WTC11 (cell line): ENCODE results near the gene NPIPB6. TPM values are rescaled to one million over a fixed set of nuclear protein-coding genes. Genes with fewer than 3 reads are reported as not detected.

Experiments
- ATAC-seq: fragments of 200-7000 bp; cut with Tn5 transposase; 2 replicates; pipeline ENCODE4 v1.10.0; 2021; ENCODE audit warnings: mild to moderate bottlenecking, moderate library complexity
- CTCF ChIA-PET: fragments of 300-600 bp; sonication (Branson Sonifier 250); formaldehyde crosslinking; loops from one replicate; lab custom pipeline; 2021; ENCODE audit warnings: antibody characterized with exemption; lab: Charles Lee
- POLR2A ChIA-PET: fragments of 350-600 bp; sonication (Branson Sonifier 250); formaldehyde crosslinking; loops from one replicate; lab custom pipeline; 2021; ENCODE audit warnings: antibody characterized with exemption; lab: Charles Lee
- DNase-seq: peaks from one replicate; pipeline ENCODE4 v3.0.0; 2021; ENCODE audit warnings: low spot score
- H3K27ac Mint-ChIP-seq: 2 replicates; pipeline ENCODE4 v1.8.0; 2021; ENCODE audit warnings: mixed read lengths
- H3K27me3 Mint-ChIP-seq: 2 replicates; pipeline ENCODE4 v1.8.0; 2021; ENCODE audit warnings: low read depth, mild to moderate bottlenecking, moderate library complexity, mixed read lengths
- H3K36me3 Mint-ChIP-seq: 2 replicates; pipeline ENCODE4 v1.8.0; 2021; ENCODE audit warnings: mixed read lengths
- H3K4me1 Mint-ChIP-seq: 2 replicates; pipeline ENCODE4 v1.8.0; 2022; ENCODE audit warnings: mixed read lengths
- H3K4me3 Mint-ChIP-seq: 2 replicates; pipeline ENCODE4 v1.8.0; 2021; ENCODE audit warnings: mild to moderate bottlenecking, moderate library complexity, mixed read lengths
- H3K9me3 Mint-ChIP-seq: 2 replicates; pipeline ENCODE4 v1.8.0; 2021; ENCODE audit warnings: mixed read lengths
- ARID4B ChIP-seq: sonication (generic); formaldehyde crosslinking; IDR thresholded peaks from 2 replicates; pipeline ENCODE4 v1.8.0; 2023; ENCODE audit warnings: missing genetic modification reagents, mild to moderate bottlenecking, borderline replicate concordance
- E2F4 ChIP-seq: sonication (generic); formaldehyde crosslinking; IDR thresholded peaks from 2 replicates; pipeline ENCODE4 v1.8.1; 2022; ENCODE audit warnings: low read depth, mild to moderate bottlenecking, moderate library complexity, missing genetic modification reagents, borderline replicate concordance
- E2F5 ChIP-seq: sonication (generic); formaldehyde crosslinking; IDR thresholded peaks from 2 replicates; pipeline ENCODE4 v1.8.1; 2022; ENCODE audit warnings: mild to moderate bottlenecking, moderate library complexity, missing genetic modification reagents
- EMX1 ChIP-seq: fragments of 250-450 bp; sonication (Bioruptor Pico); IDR thresholded peaks from 2 replicates; pipeline ENCODE4 v1.8.0; 2021; ENCODE audit warnings: mild to moderate bottlenecking
- GRHL2 ChIP-seq: fragments of 250-450 bp; sonication (Bioruptor Pico); IDR thresholded peaks from 2 replicates; pipeline ENCODE4 v1.8.0; 2022; ENCODE audit warnings: mild to moderate bottlenecking, moderate library complexity; ENCODE audit not compliant: insufficient replicate concordance, severe bottlenecking
- HMGXB4 ChIP-seq: sonication (generic); formaldehyde crosslinking; IDR thresholded peaks from 2 replicates; pipeline ENCODE4 v1.8.1; 2023; ENCODE audit warnings: mild to moderate bottlenecking, moderate library complexity, missing genetic modification reagents
- JAZF1 ChIP-seq: fragments of 250-450 bp; sonication (Bioruptor Pico); IDR thresholded peaks from 2 replicates; pipeline ENCODE4 v1.9.0; 2021; ENCODE audit warnings: moderate library complexity, mild to moderate bottlenecking, inconsistent platforms
- MXD4 ChIP-seq: fragments of 250-450 bp; sonication (Bioruptor Pico); IDR thresholded peaks from 2 replicates; pipeline ENCODE4 v1.8.0; 2021; ENCODE audit warnings: mild to moderate bottlenecking, moderate library complexity, borderline replicate concordance
- MYBL2 ChIP-seq: sonication (generic); formaldehyde crosslinking; IDR thresholded peaks from 2 replicates; pipeline ENCODE4 v1.8.1; 2023; ENCODE audit warnings: mild to moderate bottlenecking, moderate library complexity, missing genetic modification reagents
- NFYB ChIP-seq: sonication (generic); formaldehyde crosslinking; conservative IDR thresholded peaks from 2 replicates; pipeline ENCODE4 v1.8.0; 2022; ENCODE audit warnings: low read depth, missing genetic modification reagents
- NR2C2 ChIP-seq: sonication (generic); formaldehyde crosslinking; IDR thresholded peaks from 2 replicates; pipeline ENCODE4 v1.8.0; 2022; ENCODE audit warnings: mild to moderate bottlenecking, missing genetic modification reagents
- OVOL2 ChIP-seq: fragments of 250-450 bp; sonication (Bioruptor Pico); IDR thresholded peaks from 2 replicates; pipeline ENCODE4 v1.9.0; 2021; ENCODE audit warnings: mild to moderate bottlenecking, borderline replicate concordance
- SMAD3 ChIP-seq: sonication (generic); formaldehyde crosslinking; IDR thresholded peaks from 2 replicates; pipeline ENCODE4 v1.8.0; 2022; ENCODE audit warnings: missing genetic modification reagents, mild to moderate bottlenecking, borderline replicate concordance
- ZNF671 ChIP-seq: fragments of 250-450 bp; sonication (Bioruptor Pico); IDR thresholded peaks from 2 replicates; pipeline ENCODE4 v1.8.0; 2021; ENCODE audit warnings: mild to moderate bottlenecking
- ZSCAN18 ChIP-seq: fragments of 250-450 bp; sonication (Bioruptor Pico); IDR thresholded peaks from 2 replicates; pipeline ENCODE4 v2.1.2; 2022; ENCODE audit warnings: mild to moderate bottlenecking, moderate library complexity
- total RNA-seq: library from RNA; stranded (reverse); gene quantifications from 3 replicates; pipeline ENCODE4 v1.2.3, GENCODE V29; 2021
- TF ChIP-seq, protein P1 (sequence below): fragments of 250-450 bp; sonication (Bioruptor Pico); IDR thresholded peaks from 2 replicates; pipeline ENCODE4 v1.9.0; 2021; ENCODE audit warnings: mild to moderate bottlenecking

Gene NPIPB6
- total RNA-seq, 1 experiment from 2014 or later: 0.83 TPM

DNA sequence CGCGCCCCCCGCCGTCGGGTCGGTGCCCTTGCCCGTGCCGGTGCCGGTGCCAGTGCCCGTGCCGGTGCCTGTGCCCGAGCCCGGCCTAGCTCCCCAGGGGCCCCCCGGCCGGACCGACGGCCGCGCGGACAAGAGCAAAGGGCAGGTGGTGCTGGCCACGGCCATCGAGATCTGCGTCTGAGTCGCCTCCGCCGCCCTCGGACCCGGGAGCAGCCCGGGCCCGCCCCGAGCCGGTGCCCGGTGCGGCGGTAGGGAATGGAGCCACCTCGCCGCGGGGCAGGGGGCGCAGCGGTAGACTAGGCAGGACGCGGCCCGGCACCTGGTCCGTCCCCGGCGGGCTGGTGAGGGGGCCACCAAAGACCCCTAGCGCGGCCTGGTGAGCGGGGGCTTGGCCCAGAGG, 42.6 kb downstream of the NPIPB6 start (continued):
- TF ChIP-seq ZSCAN18 (CRISPR knock-in tag) (no peak), JAZF1 (no peak)
- TF ChIP-seq, all 79 proteins: peak for 0

- POLR2A ChIA-PET: no interaction called here
Observed at GRCh38 chr16:28320023-28320561, 43.2 kb downstream of the NPIPB6 start.

DNA sequence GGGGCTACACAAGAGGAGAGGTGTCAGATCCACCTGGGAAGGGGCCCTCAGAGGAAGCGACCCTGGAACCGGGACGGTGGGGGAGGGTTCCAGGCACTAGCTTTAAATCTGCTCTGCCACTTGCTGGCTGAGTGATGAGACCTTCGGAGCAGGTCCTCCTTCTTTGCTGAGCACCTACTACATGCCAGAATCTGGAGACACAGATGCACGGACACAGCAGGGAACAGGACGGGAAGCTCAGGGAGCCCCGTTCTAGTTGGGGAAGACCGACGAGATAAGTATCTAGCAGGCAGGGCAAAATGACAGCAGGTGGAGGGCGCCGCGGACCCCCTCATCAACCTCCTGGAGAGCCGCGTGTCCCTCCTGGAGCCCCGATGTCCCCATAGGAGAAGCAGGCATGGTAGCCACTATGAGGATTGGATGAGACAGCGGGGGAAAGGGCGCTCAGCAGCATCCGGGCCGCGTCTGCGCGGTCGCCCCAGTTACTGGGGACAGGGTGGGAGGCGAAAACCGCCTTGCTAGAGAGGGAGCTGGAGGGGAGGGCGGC, 43.8 kb downstream of the NPIPB6 start:
- ChIA-PET POLR2A (no interaction called here), CTCF (no interaction called here)
- no peak for ATAC-seq

More at GRCh38 chr16:28320023-28320561, 43.2 kb downstream of the NPIPB6 start:
- no peak overlapping the region for H3K4me3 Mint-ChIP-seq
- no peaks in the 10 kb centered on the region for H3K9me3 Mint-ChIP-seq
- peaks cover 15% of the 10 kb centered on the region; the same call in 1 of the 2 replicates for H3K36me3 Mint-ChIP-seq
- H3K27me3 Mint-ChIP-seq: no peaks in the 10 kb centered on the region
- TF ChIP-seq HMGXB4 (CRISPR knock-in tag) (no peak), NFYB (no peak), ZNF671 (CRISPR knock-in tag) (no peak), MXD4 (CRISPR knock-in tag) (no peak)
- CTCF ChIA-PET: interaction anchor here (2.0 kb wide), 1 partner anchor 44 kb away, joined by 27 read pairs; no protein-coding TSS in a partner anchor
- no peaks in the 10 kb centered on the region for H3K4me1 Mint-ChIP-seq
- ATAC-seq: no peak
- H3K27ac Mint-ChIP-seq: no peak overlapping the region
- DNase-seq: no peak

More for the DNA sequence above, 43.8 kb downstream of the NPIPB6 start:
- DNase-seq: no peak
- no peak overlapping the region for H3K27ac Mint-ChIP-seq
- no peaks in the 10 kb centered on the region for H3K4me1 Mint-ChIP-seq
- peaks cover 15% of the 10 kb centered on the region; the same call in 1 of the 2 replicates for H3K36me3 Mint-ChIP-seq
- no peaks in the 10 kb centered on the region for H3K9me3 Mint-ChIP-seq
- no peak overlapping the region for H3K4me3 Mint-ChIP-seq
- TF ChIP-seq SMAD3 (CRISPR knock-in tag) (no peak), OVOL2 (CRISPR knock-in tag) (no peak), MYBL2 (CRISPR knock-in tag) (no peak), NR2C2 (no peak), GRHL2 (no peak), E2F5 (CRISPR knock-in tag) (no peak), EMX1 (no peak), ARID4B (no peak), HMGXB4 (CRISPR knock-in tag) (no peak), E2F4 (CRISPR knock-in tag) (no peak)
- TF ChIP-seq, protein P1, sequence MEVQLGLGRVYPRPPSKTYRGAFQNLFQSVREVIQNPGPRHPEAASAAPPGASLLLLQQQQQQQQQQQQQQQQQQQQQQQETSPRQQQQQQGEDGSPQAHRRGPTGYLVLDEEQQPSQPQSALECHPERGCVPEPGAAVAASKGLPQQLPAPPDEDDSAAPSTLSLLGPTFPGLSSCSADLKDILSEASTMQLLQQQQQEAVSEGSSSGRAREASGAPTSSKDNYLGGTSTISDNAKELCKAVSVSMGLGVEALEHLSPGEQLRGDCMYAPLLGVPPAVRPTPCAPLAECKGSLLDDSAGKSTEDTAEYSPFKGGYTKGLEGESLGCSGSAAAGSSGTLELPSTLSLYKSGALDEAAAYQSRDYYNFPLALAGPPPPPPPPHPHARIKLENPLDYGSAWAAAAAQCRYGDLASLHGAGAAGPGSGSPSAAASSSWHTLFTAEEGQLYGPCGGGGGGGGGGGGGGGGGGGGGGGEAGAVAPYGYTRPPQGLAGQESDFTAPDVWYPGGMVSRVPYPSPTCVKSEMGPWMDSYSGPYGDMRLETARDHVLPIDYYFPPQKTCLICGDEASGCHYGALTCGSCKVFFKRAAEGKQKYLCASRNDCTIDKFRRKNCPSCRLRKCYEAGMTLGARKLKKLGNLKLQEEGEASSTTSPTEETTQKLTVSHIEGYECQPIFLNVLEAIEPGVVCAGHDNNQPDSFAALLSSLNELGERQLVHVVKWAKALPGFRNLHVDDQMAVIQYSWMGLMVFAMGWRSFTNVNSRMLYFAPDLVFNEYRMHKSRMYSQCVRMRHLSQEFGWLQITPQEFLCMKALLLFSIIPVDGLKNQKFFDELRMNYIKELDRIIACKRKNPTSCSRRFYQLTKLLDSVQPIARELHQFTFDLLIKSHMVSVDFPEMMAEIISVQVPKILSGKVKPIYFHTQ: no peak
- no peaks in the 10 kb centered on the region for H3K27me3 Mint-ChIP-seq
